ENCODE results near the gene PPP2R2C. TPM values are rescaled to one million over a fixed set of nuclear protein-coding genes. Genes with fewer than 3 reads are reported as not detected.

The PPP2R2C gene
- total RNA-seq = under 1 TPM; 0.16 to 0.66 (median 0.44) TPM

DNA sequence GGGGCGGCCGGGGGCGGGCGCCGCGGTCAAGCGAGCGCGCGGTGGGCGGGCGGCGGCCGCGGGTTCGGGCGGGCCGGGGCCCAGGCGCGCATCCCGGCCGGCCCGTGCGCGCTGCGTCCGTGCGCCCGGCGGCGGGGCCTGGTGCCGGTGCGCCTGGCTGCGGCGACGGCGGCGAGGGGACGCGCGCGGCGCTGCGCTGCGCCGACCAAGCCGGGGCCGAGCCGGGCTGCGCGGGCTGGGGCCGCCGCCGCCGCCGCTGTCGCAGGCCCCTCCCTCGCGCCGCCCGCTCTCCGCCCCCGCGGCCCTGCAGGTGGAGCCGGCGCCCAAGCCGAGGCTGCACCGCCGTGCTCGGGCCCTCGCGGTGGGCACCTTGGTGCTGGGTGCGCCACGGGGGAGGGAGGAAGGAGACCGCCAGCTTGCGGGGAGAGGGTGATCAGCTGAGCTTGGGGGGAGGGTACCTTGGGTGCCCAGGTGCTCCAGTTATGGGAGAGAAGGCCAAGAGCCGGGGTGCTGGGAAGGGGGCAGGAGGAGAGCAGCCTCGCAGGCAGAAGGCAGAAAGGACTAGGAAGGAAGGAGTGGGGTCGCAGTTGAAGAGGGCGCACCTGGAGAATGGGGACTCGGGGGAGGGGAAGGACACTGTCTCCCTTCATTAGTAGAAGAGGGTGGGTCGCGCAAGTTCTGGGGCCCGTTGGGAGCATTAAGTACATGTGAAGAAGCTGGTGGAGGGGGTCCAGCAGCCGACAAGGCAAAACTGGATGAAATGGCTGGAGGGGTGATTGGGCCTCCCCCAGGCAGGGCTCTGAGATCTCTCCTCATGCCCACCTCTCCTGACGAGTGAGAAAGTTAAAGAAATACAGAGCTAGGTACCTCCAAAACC is at the start of gene PPP2R2C:
TSS of gene PPP2R2C (minus strand) at position 228 of the 877 bp plus-strand sequence. CDS start 385 bp downstream, outside the sequence.
- TF ChIP-seq POLR2AphosphoS5 (IDR thresholded peaks at IDR 0.05) = no peak
- Histone ChIP-seq H3K27ac (no peak within 1 kb of the TSS), H3K9me3 (no peaks in the 10 kb centered on the region), H3K36me3 (no peaks in the 10 kb centered on the region), H3K27me3 (peaks cover 3 to 66% of the 10 kb centered on the region in 2 donors), H3K4me1 (peaks cover 0 to 6% of the 10 kb centered on the region in 2 donors), H3K4me3 (peak within 1 kb of the TSS in 2 of 3 donors; percentile 24 to 72)
- peak in 1 of 2 donors; percentile 37 for DNase-seq (ENCODE audit: low spot score in 2 of 2)
- intact Hi-C loops (cut with DNase I; ENCODE audit: low total_unique reads) = no loop called here

DNA sequence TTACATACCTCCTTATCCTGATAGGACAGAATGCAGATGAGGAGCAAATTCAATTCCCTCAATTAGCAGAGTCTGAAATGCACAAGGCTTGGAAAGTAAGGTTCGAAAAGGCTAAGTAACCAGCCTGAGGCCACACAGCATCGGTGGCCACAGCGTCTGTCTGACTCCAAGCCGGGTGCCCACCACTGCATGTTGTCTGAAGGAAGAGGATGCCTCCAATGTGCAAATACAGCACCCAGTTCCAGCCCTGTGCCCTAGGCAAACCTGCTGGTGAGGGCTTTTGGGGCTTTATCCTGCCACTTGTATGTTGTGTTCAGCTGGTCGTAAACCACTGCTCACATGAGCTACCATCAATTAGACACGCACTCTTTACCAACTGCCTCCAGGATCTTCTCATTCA is 48.6 kb upstream of the PPP2R2C start:
- H3K4me1 ChIP-seq = no peaks in the 10 kb centered on the region
- H3K36me3 ChIP-seq = no peaks in the 10 kb centered on the region
- intact Hi-C loops (cut with DNase I; ENCODE audit: low total_unique reads) = no loop called here
- no peak for DNase-seq (ENCODE audit: low spot score in 2 of 2)
- H3K4me3 ChIP-seq = no peak overlapping the region
- peaks cover 0 to 7% of the 10 kb centered on the region in 2 donors for H3K9me3 ChIP-seq
- no peaks in the 10 kb centered on the region for H3K27me3 ChIP-seq
- TF ChIP-seq, protein P1, sequence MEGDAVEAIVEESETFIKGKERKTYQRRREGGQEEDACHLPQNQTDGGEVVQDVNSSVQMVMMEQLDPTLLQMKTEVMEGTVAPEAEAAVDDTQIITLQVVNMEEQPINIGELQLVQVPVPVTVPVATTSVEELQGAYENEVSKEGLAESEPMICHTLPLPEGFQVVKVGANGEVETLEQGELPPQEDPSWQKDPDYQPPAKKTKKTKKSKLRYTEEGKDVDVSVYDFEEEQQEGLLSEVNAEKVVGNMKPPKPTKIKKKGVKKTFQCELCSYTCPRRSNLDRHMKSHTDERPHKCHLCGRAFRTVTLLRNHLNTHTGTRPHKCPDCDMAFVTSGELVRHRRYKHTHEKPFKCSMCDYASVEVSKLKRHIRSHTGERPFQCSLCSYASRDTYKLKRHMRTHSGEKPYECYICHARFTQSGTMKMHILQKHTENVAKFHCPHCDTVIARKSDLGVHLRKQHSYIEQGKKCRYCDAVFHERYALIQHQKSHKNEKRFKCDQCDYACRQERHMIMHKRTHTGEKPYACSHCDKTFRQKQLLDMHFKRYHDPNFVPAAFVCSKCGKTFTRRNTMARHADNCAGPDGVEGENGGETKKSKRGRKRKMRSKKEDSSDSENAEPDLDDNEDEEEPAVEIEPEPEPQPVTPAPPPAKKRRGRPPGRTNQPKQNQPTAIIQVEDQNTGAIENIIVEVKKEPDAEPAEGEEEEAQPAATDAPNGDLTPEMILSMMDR (IDR thresholded peaks at IDR 0.05) = no peak
- TF ChIP-seq POLR2A (IDR thresholded peaks at IDR 0.05) (no peak), POLR2AphosphoS5 (IDR thresholded peaks at IDR 0.05) (no peak)
- H3K27ac ChIP-seq = no peak overlapping the region

DNA sequence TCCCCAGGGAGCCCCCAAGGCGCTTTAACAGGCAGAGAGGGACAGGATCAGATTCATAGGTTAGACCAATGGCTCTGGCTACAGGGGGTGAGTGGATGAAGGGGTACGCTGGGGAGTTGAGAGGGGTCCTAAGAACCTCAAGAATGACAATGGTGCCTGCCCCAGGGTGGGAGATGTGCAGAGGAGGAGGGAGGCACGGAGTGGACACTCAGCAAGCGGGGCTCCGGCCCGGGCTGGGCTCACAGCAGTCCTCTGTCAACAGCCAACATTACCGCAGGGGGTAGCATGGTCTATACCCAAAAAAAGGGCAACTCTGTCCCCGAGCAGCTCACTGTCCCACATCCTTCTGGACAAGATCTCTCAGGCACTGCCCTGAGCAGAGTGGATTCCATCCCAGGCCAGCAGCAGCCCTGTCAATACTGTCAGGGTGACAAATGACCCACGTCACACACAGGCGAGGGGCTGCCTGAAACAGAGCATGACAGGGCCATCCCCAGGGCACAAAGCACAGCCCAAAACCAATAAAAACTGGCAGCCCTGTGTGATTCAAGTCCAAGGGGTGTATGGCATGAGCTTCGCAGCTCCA is 47.7 kb upstream of the PPP2R2C start:
- peaks cover 0 to 7% of the 10 kb centered on the region in 2 donors for H3K9me3 ChIP-seq
- H3K27me3 ChIP-seq = no peaks in the 10 kb centered on the region
- no peak for DNase-seq (ENCODE audit: low spot score in 2 of 2)
- no peaks in the 10 kb centered on the region for H3K4me1 ChIP-seq
- no peaks in the 10 kb centered on the region for H3K36me3 ChIP-seq
- no peak overlapping the region for H3K27ac ChIP-seq
- intact Hi-C loops (cut with DNase I; ENCODE audit: low total_unique reads) = no loop called here
- H3K4me3 ChIP-seq = no peak overlapping the region
- TF ChIP-seq, protein P1 (IDR thresholded peaks at IDR 0.05) = no peak
- TF ChIP-seq POLR2A (IDR thresholded peaks at IDR 0.05) (no peak), POLR2AphosphoS5 (IDR thresholded peaks at IDR 0.05) (no peak)

DNA sequence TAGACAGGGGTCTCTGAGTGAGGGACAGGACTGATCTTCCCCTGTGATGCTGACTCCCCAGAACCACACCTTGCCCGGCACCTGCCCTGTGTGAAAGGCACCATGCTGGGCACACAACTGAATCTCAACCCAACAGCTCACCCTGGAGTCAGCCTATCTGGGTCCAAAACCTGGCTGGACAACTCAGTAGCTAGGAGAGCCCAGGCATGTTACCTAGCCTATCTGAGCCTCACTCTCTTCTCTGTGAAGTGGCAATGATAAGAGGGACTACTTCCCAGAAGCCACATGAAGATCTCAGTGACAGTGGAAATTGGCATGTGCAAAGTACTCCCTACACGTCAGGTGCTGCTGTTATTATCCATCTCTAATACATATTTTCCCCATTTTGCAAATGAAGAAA is 44.8 kb upstream of the PPP2R2C start:
- H3K4me3 ChIP-seq = no peak overlapping the region
- DNase-seq (ENCODE audit: low spot score in 2 of 2) = no peak
- H3K36me3 ChIP-seq = no peaks in the 10 kb centered on the region
- no peaks in the 10 kb centered on the region for H3K27me3 ChIP-seq
- intact Hi-C loops (cut with DNase I; ENCODE audit: low total_unique reads) = loop anchor here (2.0 kb wide), 1 partner anchor 100 kb away; no protein-coding TSS in a partner anchor
- H3K4me1 ChIP-seq = no peaks in the 10 kb centered on the region
- no peak overlapping the region for H3K27ac ChIP-seq
- TF ChIP-seq, protein P1 (IDR thresholded peaks at IDR 0.05) = no peak
- TF ChIP-seq POLR2AphosphoS5 (IDR thresholded peaks at IDR 0.05) = no peak
- no peak for TF ChIP-seq POLR2A (IDR thresholded peaks at IDR 0.05)
- peaks cover 5 to 7% of the 10 kb centered on the region in 2 donors for H3K9me3 ChIP-seq

DNA sequence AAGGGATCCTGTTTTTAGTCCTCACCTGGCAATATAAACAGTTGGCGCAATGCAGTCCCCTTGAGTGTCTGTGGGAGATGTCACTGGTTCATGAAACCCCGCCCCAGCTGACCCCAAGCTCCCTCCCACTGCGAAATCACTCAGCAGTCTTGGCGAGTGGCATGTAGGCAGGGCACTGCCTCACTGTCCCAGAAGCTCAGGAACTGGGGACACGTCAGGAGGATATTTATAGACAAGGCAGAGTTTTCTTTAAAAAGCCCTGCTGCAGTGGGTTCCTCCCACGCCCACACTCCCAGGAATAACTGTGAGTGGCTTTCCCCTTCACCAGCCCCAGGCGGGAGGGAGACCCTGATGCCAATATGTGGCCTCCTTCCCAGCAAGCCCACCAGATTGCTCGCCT is 44.3 kb upstream of the PPP2R2C start:
- no peak overlapping the region for H3K27ac ChIP-seq
- no peak for DNase-seq (ENCODE audit: low spot score in 2 of 2)
- no peaks in the 10 kb centered on the region for H3K27me3 ChIP-seq
- intact Hi-C loops (cut with DNase I; ENCODE audit: low total_unique reads) = loop anchor here (2.0 kb wide), 1 partner anchor 100 kb away; no protein-coding TSS in a partner anchor
- H3K4me3 ChIP-seq = no peak overlapping the region
- no peaks in the 10 kb centered on the region for H3K36me3 ChIP-seq
- H3K4me1 ChIP-seq = no peaks in the 10 kb centered on the region
- H3K9me3 ChIP-seq = peaks cover 5 to 7% of the 10 kb centered on the region in 2 donors
- TF ChIP-seq, protein P1 (IDR thresholded peaks at IDR 0.05) = no peak
- no peak for TF ChIP-seq POLR2AphosphoS5 (IDR thresholded peaks at IDR 0.05)
- TF ChIP-seq POLR2A (IDR thresholded peaks at IDR 0.05) = no peak
